Superior temporal gyrus (tissue), 1 donor: Measurements from ENCODE around the gene DUS1L.

Experiments used
- DNase-seq: peaks from one replicate; pipeline ENCODE4 v3.0.0-alpha.2; 2016; ENCODE audit errors: extremely low spot score

Gene DUS1L

DNA sequence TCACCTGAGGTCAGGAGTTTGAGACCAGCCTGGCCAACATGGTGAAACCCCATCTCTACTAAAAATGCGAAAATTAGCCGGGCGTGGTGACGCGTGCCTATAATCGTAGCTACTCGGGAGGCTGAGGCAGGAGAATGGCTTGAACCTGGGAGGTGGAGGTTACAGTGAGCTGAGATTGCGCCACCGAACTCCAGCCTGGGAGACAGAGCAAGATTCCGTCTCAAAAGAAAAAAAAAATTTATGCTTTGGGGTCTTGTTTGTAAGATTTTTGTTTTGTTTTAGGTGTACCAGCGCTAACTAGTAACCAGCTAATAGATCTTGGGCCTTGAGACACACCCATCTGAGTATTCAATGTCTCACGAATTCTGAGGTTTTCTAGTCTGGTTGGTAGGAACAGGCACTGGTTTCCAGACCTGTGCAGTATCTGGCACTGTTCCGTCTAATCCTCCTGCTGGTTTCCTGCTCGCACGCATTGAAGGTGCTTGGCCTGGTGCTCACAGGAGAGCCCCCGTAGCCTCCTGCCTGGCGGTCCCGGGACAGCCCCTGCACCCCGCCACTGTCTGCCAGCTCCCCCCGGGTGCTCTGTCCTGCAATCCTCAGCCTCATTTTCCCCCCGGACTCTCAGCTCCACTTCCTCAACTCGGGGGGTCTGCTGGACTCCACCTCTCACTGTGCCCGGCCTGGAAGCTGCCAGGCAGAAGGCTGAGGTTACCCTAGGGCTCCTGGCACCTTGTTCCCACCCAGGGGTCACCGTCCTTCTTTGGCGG, 10.6 kb upstream of the DUS1L start:
- no peak for DNase-seq

DNA sequence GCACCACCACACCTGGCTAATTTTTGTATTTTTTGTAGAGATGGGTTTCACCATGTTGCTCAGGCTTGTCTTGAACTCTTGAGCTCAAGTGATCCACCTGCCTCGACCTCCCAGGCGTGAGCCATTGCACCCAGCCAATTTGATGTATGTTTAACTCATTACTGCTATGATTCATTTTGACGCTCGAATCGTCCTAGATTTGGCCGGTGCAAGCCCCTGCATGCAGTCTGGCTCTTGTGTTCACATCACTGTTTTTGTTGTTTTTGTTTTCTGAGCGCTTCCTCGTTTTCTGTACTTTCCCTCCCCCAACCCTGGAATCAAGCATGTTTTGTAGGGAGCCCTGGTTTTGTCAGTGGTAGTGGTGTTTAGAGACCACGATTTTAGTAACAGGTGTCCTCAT, 7.8 kb upstream of the DUS1L start:
- no peak for DNase-seq

DNA sequence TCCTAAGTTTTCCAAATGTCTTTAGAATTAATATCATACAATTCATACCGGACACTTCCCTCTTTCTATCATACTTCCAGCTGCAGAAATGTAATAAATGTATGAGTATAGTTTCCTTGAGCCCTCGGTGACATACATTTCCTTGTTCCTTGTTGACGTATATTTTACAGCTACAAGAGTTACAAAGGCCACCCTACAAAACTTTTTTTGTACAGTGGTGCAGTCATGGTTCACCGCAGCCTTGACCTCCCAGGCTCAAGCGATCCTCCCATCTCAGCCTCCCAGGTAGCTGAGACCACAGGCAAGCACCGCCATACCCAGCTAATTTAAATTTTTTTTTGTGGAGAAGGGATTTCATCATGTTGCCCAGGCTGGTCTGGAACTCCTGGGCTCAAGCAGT, 7.2 kb upstream of the DUS1L start:
- DNase-seq = no peak

DNA sequence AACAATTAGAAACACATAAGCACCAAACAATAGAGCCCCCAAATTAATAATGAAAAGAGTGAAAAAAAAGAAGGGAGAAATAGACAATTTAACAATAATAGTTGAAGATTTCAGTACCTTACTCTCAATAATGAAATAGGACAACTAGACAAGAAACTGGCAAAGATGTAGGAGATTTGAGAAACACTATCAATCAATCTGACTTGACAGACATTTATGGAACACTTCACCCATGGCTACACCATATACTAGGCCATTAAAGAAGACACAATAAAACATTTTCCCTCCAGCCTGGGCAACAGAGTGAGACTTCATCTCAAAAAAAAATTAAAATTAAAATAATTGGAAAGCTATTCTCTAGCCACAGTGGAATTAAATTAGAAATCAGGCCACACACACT, 5.0 kb upstream of the DUS1L start:
- DNase-seq = no peak

DNA sequence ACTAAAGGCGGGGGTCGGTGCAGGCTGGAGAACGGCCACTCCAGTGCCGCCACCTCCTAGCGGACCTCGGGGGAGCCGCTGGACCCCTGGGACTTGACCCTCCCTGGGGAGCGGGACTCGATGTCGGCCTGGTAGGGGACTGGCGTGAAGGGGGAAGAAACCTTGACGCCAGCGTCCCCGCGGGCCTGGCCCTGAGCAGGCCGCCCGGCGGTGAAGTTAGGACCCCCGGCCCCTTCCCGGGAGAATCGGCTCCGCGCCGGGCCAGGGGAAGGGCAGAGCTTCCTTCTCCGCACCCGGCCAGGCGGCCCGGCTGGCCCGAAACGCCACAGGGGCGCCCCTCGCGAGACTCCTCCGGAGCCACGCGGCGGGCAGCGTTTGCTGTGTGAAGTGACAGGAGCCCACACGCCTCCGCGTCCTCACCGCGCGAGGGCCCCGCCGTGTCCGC, 389 bp downstream of the DUS1L start:
- DNase-seq = no peak

DNA sequence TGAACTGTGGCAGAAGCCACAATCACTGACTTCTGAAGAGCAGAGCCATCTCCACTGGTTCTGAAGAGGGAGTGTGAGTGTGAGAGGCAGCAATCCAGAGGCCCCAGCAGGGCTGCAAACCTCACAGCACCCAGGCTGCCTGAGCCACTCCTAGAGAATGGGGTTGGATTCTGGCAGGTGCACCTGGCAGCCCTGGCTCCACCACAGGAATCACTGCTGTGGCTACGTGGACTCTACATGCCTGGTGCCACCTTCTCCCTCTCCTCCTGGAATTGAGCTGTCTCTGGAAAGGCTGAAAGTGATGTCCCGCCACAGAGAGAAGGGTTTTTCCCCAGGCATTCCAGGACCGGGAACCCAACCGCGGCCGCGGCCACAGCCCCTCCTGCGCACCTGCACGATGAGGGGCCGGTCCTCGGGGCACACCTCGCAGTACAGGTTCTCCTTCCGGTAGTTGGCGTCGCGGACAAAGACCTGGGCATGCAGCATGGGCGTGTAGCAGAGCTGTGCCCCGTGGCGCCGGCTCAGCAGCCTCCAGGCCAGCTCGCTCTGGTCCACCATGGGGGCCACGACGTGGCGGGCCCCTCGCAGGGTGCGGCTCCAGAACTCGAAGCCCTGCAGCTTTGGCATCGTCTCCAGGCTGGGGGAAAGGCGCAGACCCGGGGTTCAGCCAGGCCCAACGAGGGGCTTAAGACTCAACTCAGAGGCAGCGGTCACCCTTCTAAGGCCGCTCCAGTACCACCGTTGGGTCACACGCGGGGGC, 991 bp downstream of the DUS1L start:
- DNase-seq = no peak

DNA sequence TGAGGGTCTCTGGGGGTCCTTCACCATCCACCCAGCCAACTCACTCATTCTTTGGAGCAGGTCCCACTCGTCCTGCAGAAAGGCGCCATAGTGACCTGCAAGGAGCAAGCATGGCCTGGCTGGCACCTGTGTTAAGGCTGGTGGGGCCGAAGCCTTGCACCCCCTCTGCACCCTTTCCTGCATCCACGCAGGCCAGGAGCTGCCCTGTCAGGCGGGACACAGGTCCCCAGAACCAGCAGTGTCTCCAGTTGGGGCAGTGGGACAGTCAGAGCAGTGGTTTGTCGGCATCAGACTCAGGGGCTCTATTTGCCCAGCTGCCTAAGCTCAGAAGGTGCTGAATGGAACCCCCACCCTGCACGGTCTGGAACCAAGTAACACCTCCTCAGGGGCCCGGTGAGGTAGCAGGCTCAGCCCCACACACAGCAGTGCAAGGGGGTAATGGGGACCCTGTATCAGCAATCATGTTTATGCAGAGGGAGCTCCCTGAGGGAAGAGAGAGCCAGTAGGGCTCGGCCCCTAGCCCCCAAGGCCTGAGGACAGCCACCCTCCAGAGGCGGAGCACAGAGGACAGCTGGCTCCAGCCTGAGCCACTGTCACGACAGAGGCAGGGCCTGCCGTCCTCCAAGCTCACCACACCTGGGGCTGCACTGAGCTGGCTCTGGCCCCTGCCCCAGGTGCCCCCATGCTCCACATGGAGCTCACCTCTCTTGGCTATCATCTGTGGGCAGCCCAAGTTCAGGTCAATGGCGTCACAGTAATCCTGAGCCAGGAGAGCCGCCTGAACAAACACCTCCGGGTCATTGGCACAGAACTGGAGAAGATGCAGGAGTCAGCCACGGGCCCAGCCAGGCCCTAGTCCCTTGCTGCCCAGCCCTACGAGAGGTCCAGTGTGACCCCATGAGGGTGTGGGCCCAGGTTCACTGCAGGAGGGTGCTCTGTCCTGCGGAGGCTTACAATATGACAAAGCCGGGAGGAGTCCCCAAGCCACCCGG, 1.9 kb downstream of the DUS1L start:
- DNase-seq = no peak

DNA sequence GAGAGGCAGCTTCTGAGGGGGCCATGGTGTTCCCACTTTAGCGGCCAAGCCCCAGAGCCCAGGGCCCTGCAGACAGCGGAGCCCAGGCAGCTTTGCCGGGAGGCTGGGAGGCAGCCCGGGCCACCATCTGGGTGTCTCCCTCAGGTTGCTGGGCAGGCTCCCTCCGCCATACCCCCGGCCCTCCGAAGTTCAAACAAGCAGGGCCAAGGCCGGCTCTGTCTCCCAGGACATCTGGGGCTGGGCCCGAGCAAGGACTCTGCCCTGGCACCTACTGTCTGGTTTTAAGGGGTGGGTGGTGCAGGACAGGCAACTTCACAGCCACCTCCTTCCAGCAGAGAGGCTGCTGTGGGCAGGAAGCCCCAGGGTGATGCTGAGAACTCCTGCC, 2.6 kb downstream of the DUS1L start:
- DNase-seq = no peak

DNA sequence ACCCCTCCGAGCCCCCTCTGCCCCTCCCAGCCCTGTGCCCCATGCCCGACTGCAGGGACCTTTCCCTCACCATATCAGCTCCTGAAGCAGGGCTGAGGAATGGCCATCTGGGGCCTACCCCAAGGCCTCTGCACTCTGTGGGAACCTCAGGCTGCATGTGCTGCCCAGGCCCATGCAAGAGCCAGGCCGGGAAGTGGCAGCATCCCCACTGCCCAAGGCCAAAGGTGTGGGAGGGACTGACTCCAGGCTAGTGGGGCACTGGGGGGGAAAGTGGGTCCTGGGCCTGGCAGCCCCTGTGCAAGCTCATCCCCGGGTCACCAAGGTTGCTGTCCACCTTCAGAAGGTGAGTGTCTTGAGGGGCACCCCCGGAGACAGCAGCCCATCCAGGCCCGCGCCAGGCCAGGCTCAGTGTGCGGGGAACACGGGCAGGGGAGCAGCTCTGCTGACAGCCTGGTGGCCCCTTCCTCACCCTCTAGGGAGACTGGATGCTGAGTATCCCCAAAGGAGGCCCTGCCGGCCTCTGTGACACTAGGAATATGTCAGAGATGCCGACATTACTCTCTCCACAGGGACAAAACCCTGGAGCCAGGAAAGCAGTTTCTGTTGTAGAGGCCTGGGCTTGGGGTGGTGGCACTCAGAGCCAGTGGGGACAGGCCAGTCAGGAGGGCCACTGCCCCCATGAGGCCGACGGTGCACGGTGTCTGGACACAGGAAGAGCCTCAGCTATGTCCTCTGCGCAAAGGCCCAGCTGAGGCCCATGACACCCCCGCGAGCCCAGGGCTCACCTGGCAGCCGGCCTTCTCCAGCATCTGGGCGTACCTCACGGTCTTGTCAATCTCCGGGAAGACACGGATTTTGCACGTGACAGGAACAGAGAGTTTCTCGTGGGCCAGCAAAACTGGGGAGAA, 3.3 kb downstream of the DUS1L start:
- no peak for DNase-seq

DNA sequence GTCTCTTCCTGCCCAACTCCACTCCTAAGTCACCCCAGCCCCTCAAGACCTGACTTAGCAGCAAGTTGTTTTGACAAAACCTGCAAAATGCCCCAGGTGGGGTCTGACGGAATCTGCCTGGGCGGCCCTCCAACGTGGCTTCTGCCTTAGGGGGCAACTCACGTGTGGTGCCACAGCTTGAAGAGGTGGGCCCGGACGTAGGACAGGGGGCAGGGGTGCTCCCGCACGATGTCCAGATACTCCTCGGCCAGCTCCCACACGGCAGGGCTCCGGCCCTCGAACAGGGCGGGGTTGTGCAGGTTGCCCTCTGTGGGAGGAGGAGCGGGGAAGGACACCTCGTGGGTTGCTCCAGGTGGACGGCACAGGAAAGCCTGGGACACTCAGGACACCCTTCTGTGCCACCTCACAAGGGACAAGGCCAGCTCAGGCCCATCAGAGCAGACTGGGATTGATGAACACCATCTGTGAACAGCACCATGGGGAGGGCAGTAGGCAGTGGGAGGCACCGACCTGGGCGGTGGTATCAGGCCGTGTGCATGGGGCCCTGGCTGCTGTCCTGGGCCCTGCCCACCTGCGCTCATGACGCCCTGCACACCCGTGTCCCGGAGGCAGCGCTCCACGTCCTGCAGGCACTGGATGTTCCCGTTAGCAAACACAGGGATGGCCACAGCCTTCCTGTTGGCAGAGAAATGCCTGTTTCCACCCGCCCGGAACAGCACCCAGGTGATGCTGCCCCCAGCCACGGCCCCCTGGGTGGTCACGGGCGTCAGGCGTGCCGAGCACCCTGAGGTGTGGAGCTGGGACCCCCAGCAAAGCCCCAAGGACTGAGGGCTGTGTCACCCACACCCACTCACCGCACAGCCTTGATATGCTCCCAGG, 4.3 kb downstream of the DUS1L start:
- no peak for DNase-seq

DNA sequence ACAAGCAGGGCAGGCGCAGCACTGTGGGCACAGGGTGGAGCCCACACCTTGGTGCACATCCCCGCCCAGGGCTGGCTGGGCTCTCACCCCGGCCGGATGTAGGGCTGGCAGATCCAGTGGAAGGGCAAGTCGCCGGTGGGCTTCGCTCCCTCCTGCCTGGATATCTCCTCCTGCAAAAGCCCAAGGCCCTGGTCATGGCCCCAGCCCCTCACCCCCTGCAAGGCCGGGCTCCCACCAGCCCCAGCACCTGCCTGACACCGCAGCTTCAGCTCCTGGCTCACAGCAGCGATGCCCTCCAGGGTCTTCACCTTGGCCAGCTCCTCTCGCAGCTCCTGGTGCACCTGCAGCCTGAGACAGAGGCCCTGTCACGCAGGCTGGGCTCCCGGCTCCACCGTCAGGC, 5.0 kb downstream of the DUS1L start:
- no peak for DNase-seq

DNA sequence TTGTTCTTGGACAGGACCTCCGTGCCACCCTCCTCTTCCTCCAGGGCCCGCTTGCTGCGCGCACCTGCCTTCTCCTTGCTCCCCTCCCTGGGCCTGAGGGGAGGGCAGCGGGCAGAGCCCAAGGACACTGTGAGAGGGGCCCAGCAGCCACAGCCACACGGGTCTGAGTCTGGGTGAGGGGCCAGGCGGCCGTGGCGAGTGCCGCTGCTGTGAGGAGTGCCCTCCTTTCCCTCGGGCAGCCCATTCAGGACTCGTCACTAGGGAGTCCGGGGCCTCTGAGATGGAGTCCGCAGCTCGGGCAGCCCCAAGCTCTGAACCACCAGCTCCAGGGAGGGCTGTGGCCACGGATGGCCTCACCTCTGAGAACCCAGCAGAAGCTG, 5.6 kb downstream of the DUS1L start:
- DNase-seq = no peak

DNA sequence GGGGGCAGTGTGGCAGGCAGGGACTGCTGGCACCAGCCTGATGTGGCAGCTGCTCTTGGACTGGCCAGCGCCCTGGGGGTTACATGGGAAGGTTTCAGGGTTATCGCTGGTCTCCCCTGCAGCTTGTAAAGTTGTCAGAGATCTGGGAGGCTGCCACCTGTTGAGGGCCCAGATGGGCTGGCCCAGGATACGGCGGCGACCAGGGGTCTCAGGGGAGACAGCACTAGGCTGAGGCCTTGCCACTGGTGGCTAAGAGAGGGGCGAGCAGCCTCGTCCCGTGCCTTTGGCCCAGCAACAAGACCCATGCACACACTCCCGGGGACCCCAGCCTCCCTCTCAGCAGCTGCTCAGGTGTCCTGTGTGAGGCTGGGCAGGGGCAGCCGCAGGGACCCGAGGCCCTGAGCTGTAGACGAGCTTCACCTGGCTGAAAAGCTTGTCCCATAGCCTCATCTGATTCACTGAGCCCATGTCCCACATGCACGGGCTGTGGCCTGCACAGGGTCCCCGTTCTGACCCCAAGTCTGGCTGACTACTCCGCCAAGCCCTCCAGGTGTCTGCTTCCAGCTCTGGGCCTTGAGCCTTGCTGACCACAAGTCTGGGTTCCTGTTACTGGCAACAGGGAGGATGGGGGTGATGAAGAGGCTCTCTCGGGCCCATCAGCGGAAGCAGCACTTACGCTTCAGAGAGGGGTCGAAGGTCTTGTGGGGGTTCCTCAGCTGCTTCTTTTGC, 6.2 kb downstream of the DUS1L start:
- DNase-seq = no peak

DNA sequence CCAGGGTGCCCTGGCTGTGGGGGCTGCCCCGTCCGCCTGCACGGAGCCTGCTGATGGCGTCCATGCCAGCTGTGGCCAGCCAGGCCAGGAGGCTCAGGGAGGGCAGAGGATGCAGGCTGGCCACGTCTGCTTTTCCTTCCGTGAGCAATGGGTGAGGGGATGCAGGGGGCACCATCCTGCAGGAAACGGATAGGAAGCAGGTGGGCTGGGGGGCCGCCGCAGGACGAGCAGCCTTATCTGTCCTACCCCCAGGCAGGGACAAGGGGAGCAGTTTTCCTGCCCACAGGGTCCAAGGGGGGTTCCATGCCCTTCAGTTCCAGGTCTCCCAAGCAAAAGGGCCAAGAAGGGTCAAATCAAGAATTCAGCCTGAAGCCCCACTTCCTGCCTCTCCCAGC, 6.8 kb downstream of the DUS1L start:
- no peak for DNase-seq

DNA sequence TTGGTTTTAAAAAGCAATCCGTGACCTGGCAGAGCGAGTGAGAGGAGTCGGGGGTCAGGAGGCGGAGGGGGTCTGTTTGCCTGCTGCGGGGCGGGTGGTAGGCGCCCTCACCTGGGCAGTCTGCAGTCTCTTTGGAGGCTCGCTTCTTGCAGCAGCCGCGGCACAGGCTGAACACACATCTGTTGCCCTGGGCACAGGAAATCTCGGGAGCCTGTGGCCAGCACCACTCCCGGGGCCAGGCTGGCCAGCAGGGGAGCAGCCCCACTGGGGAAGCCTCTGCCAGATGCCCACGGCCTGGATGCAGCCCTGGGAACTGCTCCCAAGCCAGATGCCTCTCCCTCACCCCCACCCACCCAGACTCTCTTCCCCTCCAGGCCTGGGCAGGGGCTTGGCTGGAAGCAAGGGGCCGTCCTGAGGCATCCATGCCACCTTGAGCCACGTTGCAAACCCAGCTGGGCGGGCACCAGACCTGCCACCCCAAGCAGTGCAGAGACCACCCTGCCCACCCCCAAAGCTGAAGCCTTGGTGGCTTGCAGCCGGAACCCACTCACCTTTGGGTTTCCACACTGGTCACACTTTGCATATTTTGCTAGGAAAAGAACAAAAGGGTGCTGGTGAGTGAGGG, 7.3 kb downstream of the DUS1L start:
- DNase-seq = no peak

DNA sequence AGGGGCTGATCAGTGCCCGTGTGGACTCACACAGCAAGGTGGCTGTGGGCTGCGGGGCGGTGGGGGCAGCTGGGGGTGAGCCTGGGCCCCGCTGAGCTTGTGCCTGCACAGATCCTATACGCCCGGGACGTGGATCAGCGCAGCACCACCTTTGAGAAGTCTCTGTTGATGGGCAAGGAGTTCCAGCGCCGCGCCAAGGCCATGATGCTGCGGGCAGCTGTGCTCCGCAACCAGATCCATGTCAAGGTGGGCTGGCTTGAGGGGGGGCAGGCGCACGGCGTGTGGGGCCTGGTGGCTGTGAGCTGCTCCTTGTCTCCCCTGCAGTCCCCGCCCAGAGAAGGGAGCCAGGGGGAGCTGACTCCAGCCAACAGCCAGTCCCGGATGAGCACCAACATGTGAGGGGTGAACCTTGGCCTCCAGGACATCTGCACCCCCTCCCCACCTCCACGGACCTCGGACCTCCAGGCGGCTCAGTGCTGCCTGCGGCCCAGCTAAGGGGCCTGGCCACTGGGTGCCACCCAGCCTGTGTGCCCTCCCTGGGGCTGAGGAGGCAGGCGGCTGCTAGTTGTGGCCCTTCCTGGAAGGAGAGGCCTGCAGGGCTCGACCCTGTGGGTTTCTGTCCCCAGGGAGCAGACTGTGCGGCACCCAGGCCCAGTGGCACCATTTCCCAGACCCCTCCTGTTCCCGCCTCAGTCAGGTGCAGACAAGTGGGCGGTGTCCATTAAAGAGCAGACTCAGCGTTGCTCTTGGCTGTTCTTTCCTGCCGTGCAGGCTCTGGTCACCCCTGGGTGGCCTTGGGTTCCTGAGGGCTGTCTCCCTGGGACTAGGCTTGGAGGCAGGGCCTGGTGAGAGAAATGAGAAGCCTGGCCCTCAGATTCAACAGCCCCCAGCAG, 8.6 kb downstream of the DUS1L start:
- DNase-seq = no peak

DNA sequence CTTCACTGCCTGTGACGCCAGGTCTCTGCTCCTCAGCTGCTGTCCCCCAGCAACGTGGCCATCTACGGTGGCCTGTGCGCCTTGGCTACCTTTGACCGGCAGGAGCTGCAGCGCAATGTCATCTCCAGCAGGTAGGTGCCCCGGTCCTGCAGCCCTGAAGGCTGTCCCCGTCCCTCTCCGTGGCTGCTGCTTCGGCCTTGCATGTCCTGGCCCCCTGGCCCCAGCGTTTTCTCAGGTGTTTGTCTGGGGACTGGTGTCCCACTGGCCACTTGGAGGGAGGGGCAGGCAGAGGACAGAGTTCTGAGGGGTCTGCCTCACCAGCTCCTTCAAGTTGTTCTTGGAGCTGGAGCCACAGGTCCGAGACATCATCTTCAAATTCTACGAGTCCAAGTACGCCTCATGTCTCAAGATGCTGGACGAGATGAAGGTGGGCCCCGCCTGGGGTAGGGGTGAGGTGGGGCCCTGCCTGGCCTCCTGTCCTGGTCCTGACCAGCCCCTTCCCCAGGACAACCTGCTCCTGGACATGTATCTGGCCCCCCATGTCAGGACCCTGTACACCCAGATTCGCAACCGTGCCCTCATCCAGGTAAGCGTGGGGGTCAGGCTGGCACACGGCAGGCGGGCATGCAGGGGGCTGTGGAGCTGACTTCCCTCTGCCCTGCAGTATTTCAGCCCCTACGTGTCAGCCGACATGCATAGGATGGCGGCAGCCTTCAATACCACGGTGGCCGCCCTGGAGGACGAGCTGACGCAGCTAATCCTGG, 9.5 kb downstream of the DUS1L start:
- no peak for DNase-seq
